Fibroblast of peridontal ligament (primary cell): ENCODE results near the gene RBM26.
"Not testable (repeated sequence)": the region's sequence is repeated elsewhere in the genome, so short reads cannot be mapped to it uniquely, and the experiment has no call there.

ENCODE experiments used
- DNase-seq: peaks from one replicate; pipeline ENCODE4 v3.0.0-alpha.2; 2010; ENCODE audit errors: extremely low read depth

The RBM26 gene

GRCh38 chr13:79385694-79386093 lies 20.4 kb downstream of the RBM26 start:
- no peak for DNase-seq

- no peak for DNase-seq
Measured at GRCh38 chr13:79384022-79384610, 21.9 kb downstream of the RBM26 start.

GRCh38 chr13:79382545-79383275 lies 23.3 kb downstream of the RBM26 start:
- DNase-seq: no peak

DNA sequence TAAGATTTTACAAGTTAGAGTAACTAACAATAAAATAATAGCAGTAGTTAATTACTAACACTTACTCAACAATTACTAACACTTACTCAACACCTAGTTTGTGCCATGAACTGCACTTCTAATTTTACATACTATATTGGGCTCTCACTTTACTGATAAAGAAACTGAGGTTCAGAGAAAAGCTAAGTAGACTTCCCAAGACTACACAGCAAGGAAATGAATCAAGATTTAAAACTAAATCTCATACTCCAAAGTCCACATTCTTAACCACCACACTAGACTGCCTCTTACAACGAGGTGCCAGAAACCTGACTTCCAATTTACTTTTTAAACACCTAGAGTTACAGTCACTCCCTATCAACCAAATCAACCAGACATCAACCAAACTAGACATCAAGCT lies 25.1 kb downstream of the RBM26 start:
- DNase-seq: no peak

GRCh38 chr13:79379274-79379673 lies 26.8 kb downstream of the RBM26 start:
- no peak for DNase-seq

- no peak for DNase-seq
Measured at GRCh38 chr13:79376843-79377242, 29.2 kb downstream of the RBM26 start.

DNA sequence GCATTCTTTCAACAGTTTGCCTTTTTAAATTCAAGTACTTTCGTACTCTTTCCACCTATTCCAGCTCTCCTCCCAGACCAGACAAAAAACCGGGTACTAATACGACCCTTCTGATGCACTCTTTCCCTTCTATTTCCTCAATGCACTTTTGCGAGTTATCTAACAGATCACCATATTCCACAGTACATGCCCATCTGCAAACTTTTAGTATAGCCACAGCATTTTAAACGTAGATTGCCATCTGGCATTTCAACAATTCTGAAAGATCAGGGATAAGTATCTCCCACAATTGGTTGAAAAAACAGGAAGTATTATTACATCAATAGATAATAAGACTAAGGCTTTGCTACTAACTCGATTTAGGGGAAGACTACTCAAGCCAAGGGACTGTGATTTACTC lies 31.5 kb downstream of the RBM26 start:
- DNase-seq: no peak

DNA sequence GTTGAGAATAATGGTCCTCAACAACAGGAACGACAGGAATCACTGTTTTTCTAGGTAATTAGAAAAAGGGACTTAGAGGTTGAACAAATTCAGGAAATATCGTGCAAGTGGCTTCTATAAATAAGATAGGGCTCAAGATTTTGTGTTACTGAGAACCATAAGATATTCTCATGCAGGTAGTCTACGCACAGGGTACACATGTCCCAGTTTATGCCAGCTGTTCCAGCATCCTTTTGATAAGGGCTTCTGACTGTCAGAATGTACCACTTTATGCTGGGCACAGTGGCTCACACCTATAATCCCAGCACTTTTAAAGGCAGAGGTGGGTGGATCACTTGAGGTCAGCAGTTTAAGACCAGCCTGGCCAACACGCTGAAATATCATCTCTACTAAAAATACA lies 32.1 kb downstream of the RBM26 start:
- no peak for DNase-seq

DNA sequence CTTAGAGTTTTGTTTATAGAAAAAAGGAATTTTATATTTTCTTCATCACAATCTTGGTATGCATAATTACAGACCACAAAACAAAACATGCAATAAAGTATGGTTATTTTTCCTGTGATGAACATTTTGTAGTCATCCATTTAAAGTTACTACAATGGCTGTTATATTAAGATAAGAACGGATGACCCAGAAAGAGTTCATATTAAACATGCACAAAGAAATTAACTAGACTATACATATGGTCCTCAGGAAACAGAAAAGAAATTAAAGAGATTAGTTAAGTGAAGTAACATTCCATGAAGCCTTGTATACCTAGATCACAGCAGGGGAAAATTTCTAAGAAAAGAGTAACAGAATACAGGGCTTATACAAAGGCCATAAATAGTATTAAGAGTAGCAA lies 36.8 kb downstream of the RBM26 start:
- DNase-seq: no peak

- DNase-seq: no peak
Measured at GRCh38 chr13:79365981-79366380, 40.1 kb downstream of the RBM26 start.

- no peak for DNase-seq
Measured at GRCh38 chr13:79361299-79361698, 44.8 kb downstream of the RBM26 start.

DNA sequence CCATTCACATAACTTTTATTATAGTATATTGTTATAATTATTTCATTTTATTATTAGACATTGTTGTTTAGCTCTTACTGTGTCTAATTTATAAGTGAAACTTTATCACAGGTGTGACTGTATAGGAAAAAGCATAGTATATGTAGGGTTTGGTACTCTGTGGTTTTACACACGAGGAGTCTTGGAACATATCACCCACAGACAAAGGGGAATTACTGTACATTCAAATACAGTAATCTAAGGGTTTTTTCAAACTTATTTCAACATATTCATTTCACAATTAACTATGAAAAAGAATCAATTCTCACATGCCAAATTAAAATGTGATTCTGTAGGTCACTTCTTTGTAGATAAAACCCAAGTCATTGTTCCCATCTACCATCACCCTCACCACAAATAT lies 46.0 kb downstream of the RBM26 start:
- DNase-seq: no peak

- no peak for DNase-seq
Measured at GRCh38 chr13:79359064-79359463, 47.0 kb downstream of the RBM26 start.

GRCh38 chr13:79354285-79354684 lies 51.8 kb downstream of the RBM26 start:
- DNase-seq: no peak

DNA sequence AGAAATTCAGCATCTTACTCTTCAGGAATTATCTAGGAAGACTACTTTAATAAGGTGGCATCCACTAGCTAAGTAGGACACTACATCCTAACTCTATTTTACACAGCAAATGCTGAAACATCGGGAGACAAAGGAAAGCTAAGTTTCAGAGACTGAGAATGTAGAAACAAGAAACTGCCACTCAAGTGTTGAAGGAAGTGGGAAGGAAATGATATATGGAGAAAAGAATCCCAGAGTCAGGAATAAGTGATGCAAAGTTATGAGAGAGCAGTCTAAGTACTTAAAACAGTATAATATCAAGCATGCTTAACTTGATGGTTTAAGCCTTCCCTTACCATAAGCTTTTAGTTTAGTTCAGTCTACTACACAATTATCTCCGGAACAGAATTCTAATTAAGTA lies 52.4 kb downstream of the RBM26 start:
- no peak for DNase-seq

DNA sequence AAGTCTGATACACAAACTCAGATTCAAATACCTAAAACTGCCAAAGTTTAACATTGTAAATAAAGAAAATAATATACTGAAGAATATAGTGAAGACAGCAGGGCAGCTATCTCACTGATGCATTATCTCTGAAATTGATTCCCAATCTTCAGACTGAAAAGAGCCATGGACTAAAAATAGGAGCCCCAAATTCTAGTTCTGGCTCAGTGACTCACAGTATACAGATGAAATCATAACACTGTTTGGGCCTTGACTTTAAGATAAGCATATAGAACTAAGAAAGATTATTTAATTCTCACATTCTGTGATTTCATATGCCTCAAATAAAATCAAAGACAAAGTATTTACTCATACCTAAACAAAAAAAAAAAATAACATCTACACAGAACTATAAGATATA lies 53.9 kb downstream of the RBM26 start:
- DNase-seq: no peak

DNA sequence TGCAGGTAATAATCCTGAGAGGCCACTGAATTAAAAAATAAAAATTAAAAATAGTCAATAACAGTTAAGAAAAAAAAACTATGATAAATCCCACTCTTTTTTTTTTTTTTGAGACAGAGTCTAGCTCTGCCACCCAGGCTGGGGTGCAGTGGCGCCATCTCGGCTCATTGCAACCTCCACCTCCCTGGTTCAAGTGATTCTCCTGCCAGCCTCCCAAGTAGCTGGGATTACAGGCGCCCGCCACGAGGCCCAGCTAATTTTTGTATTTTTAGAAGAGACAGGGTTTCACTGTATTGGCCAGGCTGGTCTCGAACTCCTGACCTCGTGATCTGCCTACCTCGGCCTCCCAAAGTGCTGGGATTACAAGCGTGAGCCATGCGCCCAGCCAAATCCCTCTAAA lies 56.4 kb downstream of the RBM26 start:
- not testable (repeated sequence) for DNase-seq

GRCh38 chr13:79349011-79349410 lies 57.0 kb downstream of the RBM26 start:
- DNase-seq: no peak

DNA sequence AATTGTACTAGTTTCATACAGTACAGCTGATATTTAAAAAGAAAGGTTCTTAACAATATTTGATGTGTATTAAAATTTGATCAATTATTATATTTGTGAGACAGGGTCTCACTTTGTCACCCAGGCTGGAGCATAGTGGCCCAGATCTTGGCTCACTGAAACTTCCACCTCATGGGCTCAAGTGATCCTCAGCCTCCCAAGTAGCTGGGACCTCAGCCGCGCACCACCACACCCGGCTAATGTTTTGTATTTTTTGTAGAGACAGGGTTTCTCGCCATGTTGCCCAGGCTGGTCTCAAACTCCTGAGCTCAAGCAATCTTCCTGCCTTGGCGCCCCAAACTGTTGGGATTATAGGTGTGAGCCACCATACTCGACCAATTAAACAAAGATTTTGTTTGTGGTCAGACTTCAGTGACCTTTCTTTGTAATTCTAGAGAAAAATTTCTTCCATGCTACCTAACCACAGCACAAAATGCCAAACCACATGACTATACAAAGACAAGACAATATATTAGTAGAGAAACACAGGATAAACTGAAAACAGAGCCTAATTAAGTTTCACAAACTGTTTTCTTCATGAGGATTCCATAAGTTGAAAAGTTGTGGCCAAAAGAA lies 59.6 kb downstream of the RBM26 start:
- DNase-seq: no peak

- DNase-seq: no peak
Measured at GRCh38 chr13:79341202-79341601, 64.9 kb downstream of the RBM26 start.

DNA sequence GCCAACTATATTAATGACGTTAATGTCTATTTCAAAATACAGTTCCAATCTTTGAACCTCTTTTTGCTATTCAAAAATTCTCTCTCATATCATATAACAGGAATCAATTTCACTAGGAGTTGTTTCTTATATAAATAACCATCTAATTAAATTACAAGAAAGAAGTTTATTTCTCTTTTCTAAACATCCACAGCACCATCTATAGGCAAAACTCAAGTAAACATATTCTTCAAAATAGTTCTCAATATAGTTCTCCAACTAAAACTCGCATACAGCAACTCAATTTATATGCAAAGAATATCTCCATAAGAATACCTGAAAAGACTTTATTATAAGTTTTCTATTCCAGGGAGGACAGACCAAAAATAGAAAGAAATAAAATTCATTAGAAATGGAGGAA lies 65.6 kb downstream of the RBM26 start:
- no peak for DNase-seq

GRCh38 chr13:79338343-79338742 lies 67.7 kb downstream of the RBM26 start:
- DNase-seq: no peak

DNA sequence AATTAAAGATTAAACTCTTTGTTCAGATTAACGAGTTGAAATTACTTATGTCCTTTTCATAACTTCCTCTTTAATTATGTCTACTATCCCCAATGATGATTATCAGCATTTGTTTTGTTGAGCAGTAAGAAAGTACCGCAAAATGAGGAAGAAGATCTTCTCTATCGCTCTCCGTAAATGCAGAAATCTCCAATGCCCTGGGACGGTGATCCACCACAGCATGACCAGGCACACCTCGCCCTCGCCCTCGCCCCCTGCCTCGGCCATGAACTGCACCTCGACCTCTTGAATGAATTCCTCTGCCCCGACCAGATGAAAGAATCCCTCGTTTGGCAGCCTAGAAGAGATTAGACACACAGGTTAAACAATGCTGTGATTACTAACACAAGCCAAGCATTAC lies 69.1 kb downstream of the RBM26 start:
- no peak for DNase-seq
